ENCODE data around the gene NCAM1.

GRCh38 chr11:113260096-113260425, 298.8 kb downstream of the NCAM1 start:
- no peak for TF ChIP-seq CTCF (IDR thresholded peaks at IDR 0.05)
- no peak for TF ChIP-seq EP300 (IDR thresholded peaks at IDR 0.05)

All from sigmoid colon (tissue), 4 donors.